HG03097 (cell line): ENCODE results near the gene GAS7.

Experiments used
- ATAC-seq: cut with Tn5 transposase; IDR thresholded peaks from one replicate; pipeline ENCODE4 v1.9.1; 2021; ENCODE audit not compliant: unreplicated experiment, low FRiP score

GAS7 gene

GRCh38 chr17:10198509-10199249 lies at the start of gene GAS7:
Gene GAS7, minus strand, starts transcription at chr17:10198606.
- ATAC-seq = no peak

GRCh38 chr17:10247810-10248209 lies 49.4 kb upstream of the GAS7 start:
- ATAC-seq = no peak

- ATAC-seq = no peak
Measured at GRCh38 chr17:10243883-10244844, 45.8 kb upstream of the GAS7 start.

GRCh38 chr17:10241781-10242180 lies 43.4 kb upstream of the GAS7 start:
- no peak for ATAC-seq

- ATAC-seq = no peak
Measured at GRCh38 chr17:10238661-10239060, 40.3 kb upstream of the GAS7 start.

GRCh38 chr17:10234033-10234432 lies 35.6 kb upstream of the GAS7 start:
- no peak for ATAC-seq

- ATAC-seq = no peak
Measured at GRCh38 chr17:10233161-10233560, 34.8 kb upstream of the GAS7 start.

- no peak for ATAC-seq
Measured at GRCh38 chr17:10229181-10229580, 30.8 kb upstream of the GAS7 start.

GRCh38 chr17:10226930-10227695 lies 28.7 kb upstream of the GAS7 start:
- ATAC-seq = no peak

- no peak for ATAC-seq
Measured at GRCh38 chr17:10224582-10225195, 26.3 kb upstream of the GAS7 start.

- ATAC-seq = no peak
Measured at GRCh38 chr17:10219193-10219592, 20.8 kb upstream of the GAS7 start.

- ATAC-seq = no peak
Measured at GRCh38 chr17:10217916-10218315, 19.5 kb upstream of the GAS7 start.

GRCh38 chr17:10216213-10216938 lies 18.0 kb upstream of the GAS7 start:
- no peak for ATAC-seq

- ATAC-seq = no peak
Measured at GRCh38 chr17:10215286-10215685, 16.9 kb upstream of the GAS7 start.

- no peak for ATAC-seq
Measured at GRCh38 chr17:10211666-10212065, 13.3 kb upstream of the GAS7 start.

GRCh38 chr17:10210151-10210574 lies 11.8 kb upstream of the GAS7 start:
- no peak for ATAC-seq

- ATAC-seq = no peak
Measured at GRCh38 chr17:10208604-10209193, 10.3 kb upstream of the GAS7 start.

- no peak for ATAC-seq
Measured at GRCh38 chr17:10207153-10207552, 8.7 kb upstream of the GAS7 start.

GRCh38 chr17:10205549-10206185 lies 7.3 kb upstream of the GAS7 start:
- ATAC-seq = no peak
